C4-2B (cell line): ENCODE data around the gene NALCN.

Experiments used
- H3K27ac ChIP-seq: fragments of 450-650 bp; 2 replicates; pipeline ENCODE4 v1.5.1; 2017
- CTCF ChIP-seq: fragments of 450-650 bp; conservative IDR thresholded peaks from 2 replicates; pipeline ENCODE4 v1.5.1; 2017; ENCODE audit warnings: mild to moderate bottlenecking
- ZFX ChIP-seq: fragments of 450-650 bp; IDR thresholded peaks from 2 replicates; pipeline ENCODE4 v1.6.1; 2017

NALCN gene

GRCh38 chr13:101026736-101027398 is 389.4 kb downstream of the NALCN start:
- TF ChIP-seq CTCF (no peak), ZFX (no peak)
- H3K27ac ChIP-seq = peak overlapping the region; percentile 59

- peak overlapping the region; percentile 59 for H3K27ac ChIP-seq
- TF ChIP-seq ZFX (no peak), CTCF (no peak)
Measured at GRCh38 chr13:101026328-101026727, 390.0 kb downstream of the NALCN start.

- peak overlapping the region; percentile 59 for H3K27ac ChIP-seq
- no peak for TF ChIP-seq CTCF
- no peak for TF ChIP-seq ZFX
Measured at GRCh38 chr13:101025925-101026324, 390.4 kb downstream of the NALCN start.

- no peak for TF ChIP-seq ZFX
- no peak for TF ChIP-seq CTCF
- H3K27ac ChIP-seq = peak overlapping the region; percentile 59
Measured at GRCh38 chr13:101025519-101025918, 390.8 kb downstream of the NALCN start.

- TF ChIP-seq ZFX = no peak
- no peak for TF ChIP-seq CTCF
- no peak overlapping the region for H3K27ac ChIP-seq
Measured at GRCh38 chr13:101019126-101019525, 397.2 kb downstream of the NALCN start.

GRCh38 chr13:101018720-101019119 is 397.6 kb downstream of the NALCN start:
- TF ChIP-seq ZFX (no peak), CTCF (no peak)
- no peak overlapping the region for H3K27ac ChIP-seq

- H3K27ac ChIP-seq = no peak overlapping the region
- TF ChIP-seq ZFX = no peak
- no peak for TF ChIP-seq CTCF
Measured at GRCh38 chr13:101017123-101017872, 399.0 kb downstream of the NALCN start.
